Endothelial cell of umbilical vein (primary cell): Measurements from ENCODE around the gene HCLS1. TPM values are rescaled to one million over a fixed set of nuclear protein-coding genes. Genes with fewer than 3 reads are reported as not detected.

Experiments
- BruUV-seq: library from RNA; stranded (reverse); fragments of 400-500 nt; replicated peaks from 2 replicates; lab custom pipeline; 2021; lab: Mats Ljungman, UMichigan
- CTCF ChIA-PET: fragments of 300-600, 350-600 bp; sonication (Branson Sonifier 250); formaldehyde crosslinking; loops from one replicate; lab custom pipeline; 2021; ENCODE audit warnings: antibody characterized with exemption, inconsistent platforms; lab: Charles Lee
- POLR2A ChIA-PET: fragments of 300-600, 350-600 bp; sonication (Branson Sonifier 250); formaldehyde crosslinking; loops from one replicate; lab custom pipeline; 2021; ENCODE audit warnings: antibody characterized with exemption, inconsistent platforms; lab: Charles Lee
- DNase-seq: peaks from one replicate; pipeline ENCODE4 v3.0.0-alpha.2; 2011; ENCODE audit warnings: low read depth, low spot score
- FAIRE-seq: peaks from 2 replicates; lab custom pipeline; 2011; peaks lifted over from hg19 to GRCh38; lab: Jason Lieb, UNC
- H2AFZ ChIP-seq: 2 replicates; pipeline ENCODE4 v1.6.0; 2012; ENCODE audit warnings: low read depth, low read length, control low read depth, inconsistent platforms
- H3K27ac ChIP-seq: 2 replicates; pipeline ENCODE4 v1.5.1; 2011; ENCODE audit warnings: low read depth, mild to moderate bottlenecking, control low read depth, low read length, moderate library complexity; ENCODE audit not compliant: insufficient read depth
- H3K27me3 ChIP-seq, 2 experiments: 2 replicates each; pipeline versions ENCODE4 v1.6.0 to v1.6.1; 2011; ENCODE audit warnings: low read length in 2 of 2, mixed read lengths in 1 of 2; ENCODE audit not compliant: control insufficient read depth in 2 of 2, insufficient read depth in 2 of 2
- H3K36me3 ChIP-seq, 2 experiments: 2 replicates in 1 of 2; 3 replicates in 1 of 2; pipeline ENCODE4 v1.5.1; 2011; ENCODE audit warnings: low read length in 2 of 2, mild to moderate bottlenecking in 1 of 2, moderate library complexity in 1 of 2; ENCODE audit not compliant: control insufficient read depth in 2 of 2, insufficient read depth in 2 of 2; ENCODE audit errors: extremely low read depth in 1 of 2
- H3K4me1 ChIP-seq: 3 replicates; pipeline ENCODE4 v1.5.1; 2011; ENCODE audit warnings: mild to moderate bottlenecking, low read length; ENCODE audit not compliant: control insufficient read depth, insufficient read depth; ENCODE audit errors: extremely low read depth
- H3K4me2 ChIP-seq: 2 replicates; pipeline ENCODE4 v1.6.1; 2011; ENCODE audit warnings: low read length, control low read depth, mixed read lengths; ENCODE audit not compliant: insufficient read depth
- H3K4me3 ChIP-seq, 3 experiments: fragments of 200-600 bp in 1 of 3; sonication (generic), shearing (Covaris generic) in 1 of 3; replicated peaks in 1 of 3; 2 replicates each; pipeline ENCODE4 v1.5.1; 2011 to 2016; ENCODE audit warnings: control low read depth in 3 of 3, low read length in 3 of 3, mild to moderate bottlenecking in 2 of 3, inconsistent platforms in 1 of 3, low read depth in 1 of 3, moderate library complexity in 1 of 3; ENCODE audit not compliant: insufficient read depth in 1 of 3
- H3K79me2 ChIP-seq: 2 replicates; pipeline ENCODE4 v1.6.0; 2012; ENCODE audit warnings: low read length, inconsistent platforms; ENCODE audit not compliant: control insufficient read depth, insufficient read depth
- H3K9ac ChIP-seq: replicated peaks from 2 replicates; pipeline ENCODE3; 2011; ENCODE audit warnings: low read length, control low read depth; ENCODE audit not compliant: insufficient read depth; ENCODE audit errors: extremely low read depth
- H3K9me1 ChIP-seq: replicated peaks from 3 replicates; pipeline ENCODE4 v1.6.0; 2011; ENCODE audit warnings: mild to moderate bottlenecking, low read length; ENCODE audit not compliant: control insufficient read depth, insufficient read depth; ENCODE audit errors: extremely low read depth
- H3K9me3 ChIP-seq: replicated peaks from 2 replicates; pipeline ENCODE4 v1.5.1; 2012; ENCODE audit warnings: low read length, inconsistent platforms; ENCODE audit not compliant: control insufficient read depth, insufficient read depth
- H4K20me1 ChIP-seq: replicated peaks from 2 replicates; pipeline ENCODE3; 2011; ENCODE audit warnings: mild to moderate bottlenecking, low read length; ENCODE audit not compliant: control insufficient read depth, insufficient read depth; ENCODE audit errors: extremely low read depth
- EZH2 ChIP-seq: IDR thresholded peaks from 2 replicates; pipeline ENCODE4 v1.6.1; 2012; ENCODE audit warnings: borderline replicate concordance, low read depth, mild to moderate bottlenecking, moderate library complexity, low read length, inconsistent platforms; ENCODE audit not compliant: severe bottlenecking
- FOS ChIP-seq: IDR thresholded peaks from 2 replicates; pipeline ENCODE4 v1.6.1; 2011; ENCODE audit warnings: mild to moderate bottlenecking, low read length, moderate library complexity, borderline replicate concordance; ENCODE audit not compliant: insufficient read depth
- GATA2 ChIP-seq: IDR thresholded peaks from 2 replicates; pipeline ENCODE4 v1.7.0; 2011; ENCODE audit warnings: low read depth, mild to moderate bottlenecking, moderate library complexity, mixed read lengths, low read length; ENCODE audit not compliant: insufficient read length, insufficient read depth
- JUN ChIP-seq: IDR thresholded peaks from 2 replicates; pipeline ENCODE4 v1.6.1; 2011; ENCODE audit warnings: borderline replicate concordance, low read depth; ENCODE audit not compliant: insufficient read length, insufficient read depth
- MYC ChIP-seq: IDR thresholded peaks from one replicate; pipeline ENCODE4 v1.6.1; 2011; ENCODE audit warnings: mild to moderate bottlenecking, low read depth, low read length
- POLR2A ChIP-seq: IDR thresholded peaks from 2 replicates; pipeline ENCODE4 v1.6.1; 2012; ENCODE audit warnings: low read depth, mild to moderate bottlenecking, control low read depth, low read length
- POLR2AphosphoS5 ChIP-seq: IDR thresholded peaks from 2 replicates; pipeline ENCODE4 v1.6.1; 2012; ENCODE audit warnings: low read depth, mild to moderate bottlenecking, control low read depth, low read length, moderate library complexity; ENCODE audit not compliant: insufficient read depth
- dilution Hi-C: fragments of 300-500 bp; cut with MboI; formaldehyde crosslinking; loops from one replicate; pipeline ENCODE4 v1.15.0; 2019; ENCODE audit warnings: low sequenced_read_pairs; ENCODE audit not compliant: extremely low pct_ligation_motif_present
- intact Hi-C: fragments of 100-400 bp; cut with micrococcal nuclease; formaldehyde crosslinking; loops from one replicate; pipeline ENCODE4 v1.10.0; 2022
- polyA plus RNA-seq, 4 experiments: library from polyadenylated mRNA; depleted of rRNA in 3 of 4; stranded (reverse) in 3 of 4; unstranded in 1 of 4; fragments of >200 nt; gene quantifications; 2 replicates each; pipeline versions ENCODE4 v1.2.1 to v1.2.3, GENCODE V29; 2011 to 2012; ENCODE audit warnings: missing spikeins in 1 of 4
- total RNA-seq: library from RNA; stranded (reverse); gene quantifications from 2 replicates; pipeline ENCODE4 v1.2.3, GENCODE V29; 2021
- TF ChIP-seq, protein P1 (sequence below), 2 donors: IDR thresholded peaks; 1 replicate in 1 of 2; 2 replicates in 1 of 2; pipeline ENCODE4 v1.5.1; 2011; ENCODE audit warnings: low read length in 2 of 2, mild to moderate bottlenecking in 2 of 2, moderate library complexity in 2 of 2, control low read depth in 1 of 2, inconsistent platforms in 1 of 2, low read depth in 1 of 2; ENCODE audit not compliant: insufficient read depth in 1 of 2; ENCODE audit errors: extremely low read depth in 1 of 2
- TF ChIP-seq, protein P2 (sequence below): IDR thresholded peaks from 2 replicates; pipeline ENCODE4 v1.6.1; 2011; ENCODE audit not compliant: insufficient read depth, insufficient read length

The HCLS1 gene
- total and polyA plus RNA-seq, 2 donors (not counting 3 experiments of a cell fraction or from before 2014, with no cell fraction given), result 51.9 to 63.5 TPM

DNA sequence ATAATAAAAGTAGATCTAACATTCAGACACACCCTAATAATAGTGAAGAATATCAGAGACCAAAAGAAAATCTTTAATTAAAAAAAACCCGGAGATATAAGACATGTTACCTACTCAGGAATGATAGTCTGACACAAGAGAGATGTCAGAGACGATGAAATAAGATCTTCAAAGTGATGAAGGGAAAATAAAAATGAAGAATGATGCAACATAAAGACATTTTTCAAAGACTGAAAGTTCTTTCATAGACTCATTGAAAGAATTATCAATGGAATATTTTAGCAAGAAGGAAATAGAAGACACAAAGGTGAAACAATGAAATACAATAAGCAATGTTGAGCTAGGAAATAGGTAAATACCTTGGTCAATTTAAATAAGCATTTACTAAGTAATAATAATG is 19.6 kb downstream of the HCLS1 start:
- H3K27ac ChIP-seq, result no peak overlapping the region
- no peak overlapping the region for H3K4me2 ChIP-seq
- ChIA-PET POLR2A (no interaction called here), CTCF (no interaction called here)
- no TSS peak for BruUV-seq
- dilution Hi-C loops, result no loop called here
- no peaks in the 10 kb centered on the region for H3K4me1 ChIP-seq
- no peaks in the 10 kb centered on the region for H3K27me3 ChIP-seq
- FAIRE-seq, result no peak
- H2AFZ ChIP-seq, result no peak overlapping the region
- DNase-seq, result no peak
- no peaks in the 10 kb centered on the region for H3K9me3 ChIP-seq
- H3K79me2 ChIP-seq, result no peaks in the 10 kb centered on the region
- no peaks in the 10 kb centered on the region for H3K9me1 ChIP-seq
- no peak overlapping the region for H3K9ac ChIP-seq
- TF ChIP-seq POLR2AphosphoS5, result no peak
- no peak for TF ChIP-seq FOS
- TF ChIP-seq, protein P1, sequence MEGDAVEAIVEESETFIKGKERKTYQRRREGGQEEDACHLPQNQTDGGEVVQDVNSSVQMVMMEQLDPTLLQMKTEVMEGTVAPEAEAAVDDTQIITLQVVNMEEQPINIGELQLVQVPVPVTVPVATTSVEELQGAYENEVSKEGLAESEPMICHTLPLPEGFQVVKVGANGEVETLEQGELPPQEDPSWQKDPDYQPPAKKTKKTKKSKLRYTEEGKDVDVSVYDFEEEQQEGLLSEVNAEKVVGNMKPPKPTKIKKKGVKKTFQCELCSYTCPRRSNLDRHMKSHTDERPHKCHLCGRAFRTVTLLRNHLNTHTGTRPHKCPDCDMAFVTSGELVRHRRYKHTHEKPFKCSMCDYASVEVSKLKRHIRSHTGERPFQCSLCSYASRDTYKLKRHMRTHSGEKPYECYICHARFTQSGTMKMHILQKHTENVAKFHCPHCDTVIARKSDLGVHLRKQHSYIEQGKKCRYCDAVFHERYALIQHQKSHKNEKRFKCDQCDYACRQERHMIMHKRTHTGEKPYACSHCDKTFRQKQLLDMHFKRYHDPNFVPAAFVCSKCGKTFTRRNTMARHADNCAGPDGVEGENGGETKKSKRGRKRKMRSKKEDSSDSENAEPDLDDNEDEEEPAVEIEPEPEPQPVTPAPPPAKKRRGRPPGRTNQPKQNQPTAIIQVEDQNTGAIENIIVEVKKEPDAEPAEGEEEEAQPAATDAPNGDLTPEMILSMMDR (IDR thresholded peaks at IDR 0.05; ENCODE audit: extremely low read depth in 1 of 2, insufficient read depth in 1 of 2, low read depth in 1 of 2, low read length in 2 of 2), result no peak
- no peaks in the 10 kb centered on the region for H4K20me1 ChIP-seq
- H3K4me3 ChIP-seq, result no peak overlapping the region
- H3K36me3 ChIP-seq, result peaks cover 6 to 9% of the 10 kb centered on the region in 2 experiments
- intact Hi-C loops, result no loop called here

DNA sequence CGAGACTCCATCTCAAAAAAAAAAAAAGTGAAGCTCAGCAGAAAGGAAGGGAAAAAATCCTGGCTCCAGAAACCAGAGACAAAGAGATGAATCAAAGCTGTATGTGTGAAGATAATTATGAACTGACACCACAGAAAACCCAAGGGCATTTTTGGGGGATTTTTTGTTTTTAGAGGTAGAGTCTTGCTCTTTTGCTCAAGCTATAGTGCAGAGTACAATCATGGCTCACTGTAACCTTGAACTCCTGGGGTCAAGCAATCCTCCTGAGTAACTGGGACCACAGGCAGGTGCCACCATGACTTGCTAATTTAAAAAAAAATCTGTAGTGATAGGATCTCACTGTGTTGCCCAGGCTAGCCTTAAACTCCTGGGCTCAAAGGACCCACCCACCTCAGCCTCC is 22.8 kb downstream of the HCLS1 start:
- Histone ChIP-seq H2AFZ (no peak overlapping the region), H3K9me3 (no peaks in the 10 kb centered on the region), H3K9ac (no peak overlapping the region), H3K4me3 (no peak overlapping the region), H3K27ac (no peak overlapping the region), H3K4me2 (no peak overlapping the region), H4K20me1 (no peaks in the 10 kb centered on the region), H3K79me2 (no peaks in the 10 kb centered on the region), H3K27me3 (no peaks in the 10 kb centered on the region), H3K4me1 (no peaks in the 10 kb centered on the region), H3K9me1 (no peaks in the 10 kb centered on the region), H3K36me3 (peaks cover 2 to 6% of the 10 kb centered on the region in 2 experiments)
- CTCF ChIA-PET, result no interaction called here
- TF ChIP-seq POLR2AphosphoS5 (no peak), EZH2 (no peak), JUN (no peak), MYC (no peak), FOS (no peak), POLR2A (no peak), GATA2 (no peak)
- TF ChIP-seq, protein P1 (IDR thresholded peaks at IDR 0.05; ENCODE audit: extremely low read depth in 1 of 2, insufficient read depth in 1 of 2, low read depth in 1 of 2, low read length in 2 of 2), result no peak
- TF ChIP-seq, protein P2, sequence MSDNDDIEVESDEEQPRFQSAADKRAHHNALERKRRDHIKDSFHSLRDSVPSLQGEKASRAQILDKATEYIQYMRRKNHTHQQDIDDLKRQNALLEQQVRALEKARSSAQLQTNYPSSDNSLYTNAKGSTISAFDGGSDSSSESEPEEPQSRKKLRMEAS, result no peak
- intact Hi-C loops (no loop called here), dilution Hi-C loops (no loop called here)
- DNase-seq, result no peak
- POLR2A ChIA-PET, result no interaction called here
- FAIRE-seq, result no peak
- no TSS peak for BruUV-seq
